HepG2 (cell line): Measurements from ENCODE around the gene ACTL8. TPM values are rescaled to one million over a fixed set of nuclear protein-coding genes. Genes with fewer than 3 reads are reported as not detected.
A peak's percentile ranks its signal among the peaks of the same experiment; 100 is the strongest.

Experiments
- ATAC-seq: fragments of 200-7000 bp; cut with Tn5 transposase; 3 replicates; pipeline ENCODE4 v1.9.1; 2020; ENCODE audit warnings: mild to moderate bottlenecking, moderate library complexity
- BruUV-seq: library from RNA; stranded (reverse); fragments of 400-500 nt; replicated peaks from 2 replicates; lab custom pipeline; 2021; lab: Mats Ljungman, UMichigan
- CTCF ChIA-PET: fragments of 300-600 bp; formaldehyde crosslinking; extraction: SDS; loops from one replicate; lab custom pipeline; 2021; ENCODE audit warnings: low total read pairs, inconsistent platforms, low intra/inter-chr PET ratio; lab: Yijun Ruan, JAX
- POLR2A ChIA-PET: fragments of 350-600 bp; sonication (Branson Sonifier 250); formaldehyde crosslinking; loops from one replicate; lab custom pipeline; 2020; ENCODE audit warnings: antibody characterized with exemption, inconsistent platforms; lab: Yijun Ruan, JAX
- DNase-seq: peaks from one replicate; pipeline ENCODE4 v3.0.0-alpha.2; 2015; ENCODE audit warnings: low spot score
- FAIRE-seq: peaks from 3 replicates; lab custom pipeline; 2011; peaks lifted over from hg19 to GRCh38; lab: Jason Lieb, UNC
- H2AFZ ChIP-seq: one replicate; pipeline ENCODE4 v1.6.1; 2011; ENCODE audit warnings: low read length, inconsistent platforms
- H3K27ac ChIP-seq: fragments of 300-600 bp; 3 replicates; pipeline ENCODE4 v1.8.0; 2011; ENCODE audit warnings: mixed run types, mild to moderate bottlenecking, mixed read lengths, low read length, inconsistent platforms; ENCODE audit not compliant: insufficient read depth; ENCODE audit errors: extremely low read length
- H3K27me3 ChIP-seq, 2 experiments: fragments of 200-600 bp in 1 of 2; 2 replicates in 1 of 2; 3 replicates in 1 of 2; pipeline versions ENCODE4 v1.6.0 to v1.8.0; 2011; ENCODE audit warnings: low read length in 2 of 2, mild to moderate bottlenecking in 2 of 2, moderate library complexity in 2 of 2, inconsistent platforms in 1 of 2; ENCODE audit not compliant: insufficient read depth in 2 of 2, control insufficient read depth in 1 of 2
- H3K36me3 ChIP-seq, 2 experiments: fragments of 200-600 bp in 1 of 2; replicated peaks in 1 of 2; 2 replicates in 1 of 2; 3 replicates in 1 of 2; pipeline versions ENCODE4 v1.5.1 to v1.8.0; 2011; ENCODE audit warnings: low read length in 2 of 2, inconsistent platforms in 1 of 2; ENCODE audit not compliant: insufficient read depth in 2 of 2, control insufficient read depth in 1 of 2
- H3K4me1 ChIP-seq: 2 replicates; pipeline ENCODE4 v1.5.1; 2012; ENCODE audit warnings: low read length, inconsistent platforms; ENCODE audit not compliant: insufficient read depth
- H3K4me2 ChIP-seq: 2 replicates; pipeline ENCODE4 v1.6.0; 2011; ENCODE audit warnings: low read depth, low read length, inconsistent platforms
- H3K4me3 ChIP-seq, 3 experiments: fragments of 200-600 bp in 1 of 3; sonication (generic), shearing (Covaris generic) in 1 of 3; replicated peaks in 1 of 3; 2 replicates each; pipeline ENCODE4 v1.5.1; 2011 to 2016; ENCODE audit warnings: low read length in 3 of 3, inconsistent platforms in 2 of 3, low read depth in 2 of 3, mild to moderate bottlenecking in 2 of 3, control low read depth in 1 of 3, mixed read lengths in 1 of 3; ENCODE audit not compliant: insufficient read depth in 1 of 3
- H3K79me2 ChIP-seq: one replicate; pipeline ENCODE4 v1.6.1; 2011; ENCODE audit warnings: low read length, inconsistent platforms; ENCODE audit not compliant: insufficient read depth
- H3K9ac ChIP-seq: 2 replicates; pipeline ENCODE4 v1.6.0; 2011; ENCODE audit warnings: mild to moderate bottlenecking, low read depth, low read length, inconsistent platforms; ENCODE audit not compliant: insufficient read depth
- H3K9me3 ChIP-seq: 2 replicates; pipeline ENCODE4 v1.5.1; 2012; ENCODE audit warnings: mild to moderate bottlenecking, low read length
- H4K20me1 ChIP-seq: 2 replicates; pipeline ENCODE4 v1.6.0; 2011; ENCODE audit warnings: inconsistent platforms, mild to moderate bottlenecking, low read length, moderate library complexity; ENCODE audit not compliant: insufficient read depth
- CTCF ChIP-seq: sonication (generic); formaldehyde crosslinking; IDR thresholded peaks from 2 replicates; pipeline ENCODE4 v1.5.0; 2020; ENCODE audit warnings: mild to moderate bottlenecking, missing genetic modification reagents, moderate library complexity
- ETV5 ChIP-seq: IDR thresholded peaks from 2 replicates; pipeline ENCODE4 v1.6.1; 2018; ENCODE audit warnings: missing biosample characterization, missing genetic modification reagents, inconsistent platforms, borderline replicate concordance
- HOXD1 ChIP-seq: sonication (generic); formaldehyde crosslinking; IDR thresholded peaks from 2 replicates; pipeline ENCODE4 v1.5.0; 2020; ENCODE audit warnings: missing genetic modification reagents
- ISL2 ChIP-seq: sonication (generic); formaldehyde crosslinking; IDR thresholded peaks from 2 replicates; pipeline ENCODE4 v1.5.0; 2020; ENCODE audit warnings: missing genetic modification reagents
- NR3C1 ChIP-seq: sonication (generic); formaldehyde crosslinking; IDR thresholded peaks from 2 replicates; pipeline ENCODE4 v1.4.0; 2020; ENCODE audit warnings: missing genetic modification reagents
- STAG1 ChIP-seq: sonication (generic); formaldehyde crosslinking; IDR thresholded peaks from 2 replicates; pipeline ENCODE4 v1.4.0; 2020; ENCODE audit warnings: missing genetic modification reagents
- STAT6 ChIP-seq: sonication (generic); formaldehyde crosslinking; IDR thresholded peaks from 2 replicates; pipeline ENCODE4 v1.4.0; 2020; ENCODE audit warnings: missing genetic modification reagents, mild to moderate bottlenecking, borderline replicate concordance
- XRCC5 ChIP-seq: fragments of 200-400 bp; formaldehyde crosslinking; optimal IDR thresholded peaks from 2 replicates; pipeline ENCODE3; 2017; ENCODE audit warnings: mild to moderate bottlenecking, low read length
- ZBTB1 ChIP-seq: sonication (generic); formaldehyde crosslinking; IDR thresholded peaks from 2 replicates; pipeline ENCODE4 v1.4.0; 2020; ENCODE audit warnings: missing genetic modification reagents, borderline replicate concordance
- ZNF20 ChIP-seq: sonication (generic); formaldehyde crosslinking; IDR thresholded peaks from 2 replicates; pipeline ENCODE4 v1.4.0; 2020; ENCODE audit warnings: mild to moderate bottlenecking, moderate library complexity, missing genetic modification reagents
- ZNF598 ChIP-seq: sonication (generic); formaldehyde crosslinking; IDR thresholded peaks from 2 replicates; pipeline ENCODE4 v1.5.1; 2020; ENCODE audit warnings: mild to moderate bottlenecking, missing genetic modification reagents, borderline replicate concordance
- ZNF790 ChIP-seq: sonication (generic); formaldehyde crosslinking; IDR thresholded peaks from 2 replicates; pipeline ENCODE4 v1.8.0; 2022; ENCODE audit warnings: missing genetic modification reagents, mild to moderate bottlenecking, borderline replicate concordance
- WGBS: methylation state at CpG from one replicate; pipeline ENCODE4 v1.1.6; 2017; ENCODE audit warnings: low lambda C conversion rate; 5-methylcytosine and 5-hydroxymethylcytosine counted together
- in situ Hi-C: cut with HindIII; loops from 2 replicates; pipeline ENCODE4 v1.10.0; 2017; ENCODE audit warnings: low pct_unique_long_range_greater_than_20kb; ENCODE audit not compliant: extremely low pct_ligation_motif_present
- intact Hi-C: fragments of 100-400 bp; cut with micrococcal nuclease; formaldehyde crosslinking; loops from one replicate; pipeline ENCODE4 v1.10.0; 2022; ENCODE audit not compliant: unreplicated experiment
- polyA plus RNA-seq, 8 experiments: library from polyadenylated mRNA; depleted of rRNA in 3 of 8; stranded (reverse) in 7 of 8; unstranded in 1 of 8; fragments of >200 nt; fragmentation: Illumina TruSeq in 4 of 8; extraction: Trizol in 4 of 8; gene quantifications; 2 replicates each; pipeline versions ENCODE4 v1.2.1 to v1.2.3, GENCODE V29; 2011 to 2016; ENCODE audit warnings: low read depth in 4 of 8, missing spikeins in 1 of 8, mixed read lengths in 1 of 8; ENCODE audit not compliant: insufficient read depth in 1 of 8
- total RNA-seq, 5 experiments: library from RNA; depleted of rRNA; stranded (reverse); fragments of >200 nt; fragmentation: Illumina TruSeq; extraction: Trizol; gene quantifications; 2 replicates each; pipeline ENCODE4 v1.2.3, GENCODE V29; 2016; ENCODE audit warnings: low read depth in 1 of 5
- TF ChIP-seq, protein P1 (sequence below): sonication (generic); formaldehyde crosslinking; IDR thresholded peaks from 2 replicates; pipeline ENCODE4 v1.8.1; 2023; ENCODE audit warnings: missing genetic modification reagents, inconsistent platforms, borderline replicate concordance
- TF ChIP-seq, protein P2 (sequence below): IDR thresholded peaks from 2 replicates; pipeline ENCODE4 v1.6.1; 2016; ENCODE audit warnings: low read depth, borderline replicate concordance
- TF ChIP-seq, protein P3 (sequence below): sonication (generic); formaldehyde crosslinking; IDR thresholded peaks from 2 replicates; pipeline ENCODE4 v1.8.1; 2023; ENCODE audit warnings: mild to moderate bottlenecking, missing genetic modification reagents
- TF ChIP-seq, protein P4 (sequence below): sonication (generic); formaldehyde crosslinking; IDR thresholded peaks from 2 replicates; pipeline ENCODE4 v1.4.0; 2020; ENCODE audit warnings: missing genetic modification reagents, mild to moderate bottlenecking, borderline replicate concordance

Gene ACTL8
- total and polyA plus RNA-seq, 2 of the 13 experiments (the other 11 are each of a cell fraction or from before 2014, with no cell fraction given): 0.09 to 0.64 TPM

- no peaks in the 10 kb centered on the region for H3K36me3 ChIP-seq
- no peaks in the 10 kb centered on the region; the same call in 1 of the 2 replicates for H4K20me1 ChIP-seq
- CTCF ChIA-PET: interaction anchor here (1.0 kb wide), 1 partner anchor 332 kb away, joined by 4 read pairs; no protein-coding TSS in a partner anchor
- in situ Hi-C loops: loop anchor here (10.0 kb wide), 1 partner anchor 331 kb away; no protein-coding TSS in a partner anchor
- no peaks in the 10 kb centered on the region for H3K9me3 ChIP-seq
- H3K79me2 ChIP-seq: no peaks in the 10 kb centered on the region
- peaks cover 0 to 4% of the 10 kb centered on the region in 2 experiments; a peak in 1 of 5 replicates for H3K27me3 ChIP-seq
- H3K4me3 ChIP-seq: no peak overlapping the region
- H3K4me2 ChIP-seq: no peak overlapping the region
- no peak overlapping the region for H3K27ac ChIP-seq
- no TSS peak for BruUV-seq
- FAIRE-seq (no peak), DNase-seq (peak; percentile 5), ATAC-seq (peak; percentile 72)
- no peak overlapping the region for H3K9ac ChIP-seq
- no CpG with 5 or more reads among the region's 16 CpGs for WGBS
- POLR2A ChIA-PET: no interaction called here
- intact Hi-C loops: loop anchor here (2.0 kb wide), 1 partner anchor 165 kb away; no protein-coding TSS in a partner anchor
- H2AFZ ChIP-seq: no peak overlapping the region
- H3K4me1 ChIP-seq: no peaks in the 10 kb centered on the region
- TF ChIP-seq ZBTB1 (CRISPR knock-in tag) (no peak), ZNF598 (CRISPR knock-in tag) (no peak), HOXD1 (CRISPR knock-in tag) (no peak), CTCF (CRISPR knock-in tag) (peak; percentile 64), ETV5 (CRISPR knock-in tag) (no peak), STAG1 (CRISPR knock-in tag) (peak; percentile 50), STAT6 (no peak), XRCC5 (peak; percentile 72), ZNF790 (no peak), ISL2 (no peak), NR3C1 (CRISPR knock-in tag) (no peak), ZNF20 (CRISPR knock-in tag) (no peak)
- TF ChIP-seq, protein P1, sequence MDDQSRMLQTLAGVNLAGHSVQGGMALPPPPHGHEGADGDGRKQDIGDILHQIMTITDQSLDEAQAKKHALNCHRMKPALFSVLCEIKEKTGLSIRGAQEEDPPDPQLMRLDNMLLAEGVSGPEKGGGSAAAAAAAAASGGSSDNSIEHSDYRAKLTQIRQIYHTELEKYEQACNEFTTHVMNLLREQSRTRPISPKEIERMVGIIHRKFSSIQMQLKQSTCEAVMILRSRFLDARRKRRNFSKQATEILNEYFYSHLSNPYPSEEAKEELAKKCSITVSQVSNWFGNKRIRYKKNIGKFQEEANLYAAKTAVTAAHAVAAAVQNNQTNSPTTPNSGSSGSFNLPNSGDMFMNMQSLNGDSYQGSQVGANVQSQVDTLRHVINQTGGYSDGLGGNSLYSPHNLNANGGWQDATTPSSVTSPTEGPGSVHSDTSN: no peak
- TF ChIP-seq, protein P2, sequence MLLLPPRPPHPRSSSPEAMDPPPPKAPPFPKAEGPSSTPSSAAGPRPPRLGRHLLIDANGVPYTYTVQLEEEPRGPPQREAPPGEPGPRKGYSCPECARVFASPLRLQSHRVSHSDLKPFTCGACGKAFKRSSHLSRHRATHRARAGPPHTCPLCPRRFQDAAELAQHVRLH (CRISPR knock-in tag): no peak
- TF ChIP-seq, protein P3, sequence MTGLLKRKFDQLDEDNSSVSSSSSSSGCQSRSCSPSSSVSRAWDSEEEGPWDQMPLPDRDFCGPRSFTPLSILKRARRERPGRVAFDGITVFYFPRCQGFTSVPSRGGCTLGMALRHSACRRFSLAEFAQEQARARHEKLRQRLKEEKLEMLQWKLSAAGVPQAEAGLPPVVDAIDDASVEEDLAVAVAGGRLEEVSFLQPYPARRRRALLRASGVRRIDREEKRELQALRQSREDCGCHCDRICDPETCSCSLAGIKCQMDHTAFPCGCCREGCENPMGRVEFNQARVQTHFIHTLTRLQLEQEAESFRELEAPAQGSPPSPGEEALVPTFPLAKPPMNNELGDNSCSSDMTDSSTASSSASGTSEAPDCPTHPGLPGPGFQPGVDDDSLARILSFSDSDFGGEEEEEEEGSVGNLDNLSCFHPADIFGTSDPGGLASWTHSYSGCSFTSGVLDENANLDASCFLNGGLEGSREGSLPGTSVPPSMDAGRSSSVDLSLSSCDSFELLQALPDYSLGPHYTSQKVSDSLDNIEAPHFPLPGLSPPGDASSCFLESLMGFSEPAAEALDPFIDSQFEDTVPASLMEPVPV (CRISPR knock-in tag): no peak
- TF ChIP-seq, protein P4, sequence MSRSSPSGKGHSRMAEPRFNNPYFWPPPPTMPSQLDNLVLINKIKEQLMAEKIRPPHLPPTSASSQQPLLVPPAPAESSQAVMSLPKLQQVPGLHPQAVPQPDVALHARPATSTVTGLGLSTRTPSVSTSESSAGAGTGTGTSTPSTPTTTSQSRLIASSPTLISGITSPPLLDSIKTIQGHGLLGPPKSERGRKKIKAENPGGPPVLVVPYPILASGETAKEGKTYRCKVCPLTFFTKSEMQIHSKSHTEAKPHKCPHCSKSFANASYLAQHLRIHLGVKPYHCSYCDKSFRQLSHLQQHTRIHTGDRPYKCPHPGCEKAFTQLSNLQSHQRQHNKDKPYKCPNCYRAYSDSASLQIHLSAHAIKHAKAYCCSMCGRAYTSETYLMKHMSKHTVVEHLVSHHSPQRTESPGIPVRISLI: no peak
Observed at GRCh38 chr1:17826165-17826488, 71.0 kb downstream of the ACTL8 start.
